ENCODE results near the gene TAT.
"Not testable (repeated sequence)": the region's sequence is repeated elsewhere in the genome, so short reads cannot be mapped to it uniquely, and the experiment has no call there.

The TAT gene

GRCh38 chr16:71584543-71585317 is 7.8 kb upstream of the TAT start:
- peaks cover 68% of the 10 kb centered on the region for H3K27me3 ChIP-seq (ENCODE audit: insufficient read depth, low read length)
- no peak overlapping the region for H2AFZ ChIP-seq (ENCODE audit: low read length, unreplicated experiment)
- H3K4me1 ChIP-seq (ENCODE audit: control insufficient read depth, insufficient read depth, low read length, unreplicated experiment), result no peaks in the 10 kb centered on the region
- H3K79me2 ChIP-seq (ENCODE audit: control insufficient read depth, insufficient read depth, low read length, unreplicated experiment), result no peaks in the 10 kb centered on the region
- no peak overlapping the region for H3K27ac ChIP-seq (ENCODE audit: low read depth, low read length)
- no peak overlapping the region for H3K4me3 ChIP-seq (ENCODE audit: low read depth, low read length)
- H3K36me3 ChIP-seq (ENCODE audit: insufficient read depth, low read length), result no peaks in the 10 kb centered on the region

- H3K4me3 ChIP-seq (ENCODE audit: low read depth, low read length); H3K4me1 ChIP-seq (ENCODE audit: control insufficient read depth, insufficient read depth, low read length, unreplicated experiment); H2AFZ ChIP-seq (ENCODE audit: low read length, unreplicated experiment); H3K36me3 ChIP-seq (ENCODE audit: insufficient read depth, low read length); H3K79me2 ChIP-seq (ENCODE audit: control insufficient read depth, insufficient read depth, low read length, unreplicated experiment); H3K27ac ChIP-seq (ENCODE audit: low read depth, low read length): not testable (repeated sequence)
- H3K27me3 ChIP-seq (ENCODE audit: insufficient read depth, low read length), result peaks cover 70% of the 10 kb centered on the region
Observed at GRCh38 chr16:71582553-71582848, 5.6 kb upstream of the TAT start.

GRCh38 chr16:71574702-71575101 is 2.2 kb downstream of the TAT start:
- H3K4me3 ChIP-seq (ENCODE audit: low read depth, low read length), result no peak overlapping the region
- H2AFZ ChIP-seq (ENCODE audit: low read length, unreplicated experiment), result no peak overlapping the region
- no peaks in the 10 kb centered on the region for H3K79me2 ChIP-seq (ENCODE audit: control insufficient read depth, insufficient read depth, low read length, unreplicated experiment)
- H3K27ac ChIP-seq (ENCODE audit: low read depth, low read length), result no peak overlapping the region
- peaks cover 78% of the 10 kb centered on the region for H3K27me3 ChIP-seq (ENCODE audit: insufficient read depth, low read length)
- no peaks in the 10 kb centered on the region for H3K4me1 ChIP-seq (ENCODE audit: control insufficient read depth, insufficient read depth, low read length, unreplicated experiment)
- H3K36me3 ChIP-seq (ENCODE audit: insufficient read depth, low read length), result no peaks in the 10 kb centered on the region

- Histone ChIP-seq H3K36me3 (ENCODE audit: insufficient read depth, low read length) (no peaks in the 10 kb centered on the region), H2AFZ (ENCODE audit: low read length, unreplicated experiment) (no peak overlapping the region), H3K4me1 (ENCODE audit: control insufficient read depth, insufficient read depth, low read length, unreplicated experiment) (no peaks in the 10 kb centered on the region), H3K27ac (ENCODE audit: low read depth, low read length) (no peak overlapping the region), H3K27me3 (ENCODE audit: insufficient read depth, low read length) (peaks cover 76% of the 10 kb centered on the region), H3K79me2 (ENCODE audit: control insufficient read depth, insufficient read depth, low read length, unreplicated experiment) (no peaks in the 10 kb centered on the region), H3K4me3 (ENCODE audit: low read depth, low read length) (no peak overlapping the region)
Observed at GRCh38 chr16:71573387-71574094, 3.4 kb downstream of the TAT start.

- H3K27me3 ChIP-seq (ENCODE audit: insufficient read depth, low read length), result peaks cover 66% of the 10 kb centered on the region
- no peaks in the 10 kb centered on the region for H3K4me1 ChIP-seq (ENCODE audit: control insufficient read depth, insufficient read depth, low read length, unreplicated experiment)
- no peak overlapping the region for H3K4me3 ChIP-seq (ENCODE audit: low read depth, low read length)
- no peak overlapping the region for H2AFZ ChIP-seq (ENCODE audit: low read length, unreplicated experiment)
- H3K36me3 ChIP-seq (ENCODE audit: insufficient read depth, low read length), result no peaks in the 10 kb centered on the region
- no peak overlapping the region for H3K27ac ChIP-seq (ENCODE audit: low read depth, low read length)
- H3K79me2 ChIP-seq (ENCODE audit: control insufficient read depth, insufficient read depth, low read length, unreplicated experiment), result no peaks in the 10 kb centered on the region
Observed at GRCh38 chr16:71572497-71573116, 4.3 kb downstream of the TAT start.

GRCh38 chr16:71570144-71570543 is 6.7 kb downstream of the TAT start:
- no peaks in the 10 kb centered on the region for H3K79me2 ChIP-seq (ENCODE audit: control insufficient read depth, insufficient read depth, low read length, unreplicated experiment)
- no peaks in the 10 kb centered on the region for H3K4me1 ChIP-seq (ENCODE audit: control insufficient read depth, insufficient read depth, low read length, unreplicated experiment)
- peaks cover 42% of the 10 kb centered on the region for H3K27me3 ChIP-seq (ENCODE audit: insufficient read depth, low read length)
- H3K27ac ChIP-seq (ENCODE audit: low read depth, low read length), result no peak overlapping the region
- H3K36me3 ChIP-seq (ENCODE audit: insufficient read depth, low read length), result no peaks in the 10 kb centered on the region
- H3K4me3 ChIP-seq (ENCODE audit: low read depth, low read length), result no peak overlapping the region
- no peak overlapping the region for H2AFZ ChIP-seq (ENCODE audit: low read length, unreplicated experiment)

GRCh38 chr16:71569621-71570020 is 7.3 kb downstream of the TAT start:
- no peaks in the 10 kb centered on the region for H3K36me3 ChIP-seq (ENCODE audit: insufficient read depth, low read length)
- H3K4me1 ChIP-seq (ENCODE audit: control insufficient read depth, insufficient read depth, low read length, unreplicated experiment), result peaks cover under 1% of the 10 kb centered on the region
- H3K27ac ChIP-seq (ENCODE audit: low read depth, low read length), result no peak overlapping the region
- H3K27me3 ChIP-seq (ENCODE audit: insufficient read depth, low read length), result peaks cover 36% of the 10 kb centered on the region
- H2AFZ ChIP-seq (ENCODE audit: low read length, unreplicated experiment), result no peak overlapping the region
- H3K79me2 ChIP-seq (ENCODE audit: control insufficient read depth, insufficient read depth, low read length, unreplicated experiment), result no peaks in the 10 kb centered on the region
- H3K4me3 ChIP-seq (ENCODE audit: low read depth, low read length), result no peak overlapping the region

- H3K27ac ChIP-seq (ENCODE audit: low read depth, low read length), result no peak overlapping the region
- H3K36me3 ChIP-seq (ENCODE audit: insufficient read depth, low read length), result no peaks in the 10 kb centered on the region
- H3K4me1 ChIP-seq (ENCODE audit: control insufficient read depth, insufficient read depth, low read length, unreplicated experiment), result peaks cover 6% of the 10 kb centered on the region
Observed at GRCh38 chr16:71568551-71568950, 8.3 kb downstream of the TAT start.

GRCh38 chr16:71567931-71568330 is 9.0 kb downstream of the TAT start:
- H3K79me2 ChIP-seq (ENCODE audit: control insufficient read depth, insufficient read depth, low read length, unreplicated experiment), result no peaks in the 10 kb centered on the region
- no peak overlapping the region for H3K4me3 ChIP-seq (ENCODE audit: low read depth, low read length)
- no peak overlapping the region for H3K27ac ChIP-seq (ENCODE audit: low read depth, low read length)
- peaks cover 6% of the 10 kb centered on the region for H3K4me1 ChIP-seq (ENCODE audit: control insufficient read depth, insufficient read depth, low read length, unreplicated experiment)
- no peak overlapping the region for H2AFZ ChIP-seq (ENCODE audit: low read length, unreplicated experiment)
- H3K27me3 ChIP-seq (ENCODE audit: insufficient read depth, low read length), result peaks cover 24% of the 10 kb centered on the region
- H3K36me3 ChIP-seq (ENCODE audit: insufficient read depth, low read length), result no peaks in the 10 kb centered on the region

More at GRCh38 chr16:71568551-71568950, 8.3 kb downstream of the TAT start:
- no peak overlapping the region for H3K4me3 ChIP-seq (ENCODE audit: low read depth, low read length)
- no peaks in the 10 kb centered on the region for H3K79me2 ChIP-seq (ENCODE audit: control insufficient read depth, insufficient read depth, low read length, unreplicated experiment)
- H2AFZ ChIP-seq (ENCODE audit: low read length, unreplicated experiment), result no peak overlapping the region
- H3K27me3 ChIP-seq (ENCODE audit: insufficient read depth, low read length), result peaks cover 29% of the 10 kb centered on the region

GRCh38 chr16:71565812-71566700 is 10.8 kb downstream of the TAT start:
- peak overlapping the region; percentile 76 for H3K4me3 ChIP-seq (ENCODE audit: low read depth, low read length)
- H3K4me1 ChIP-seq (ENCODE audit: control insufficient read depth, insufficient read depth, low read length, unreplicated experiment), result peaks cover 6% of the 10 kb centered on the region
- H3K36me3 ChIP-seq (ENCODE audit: insufficient read depth, low read length), result no peaks in the 10 kb centered on the region
- peak overlapping the region; percentile 10 for H2AFZ ChIP-seq (ENCODE audit: low read length, unreplicated experiment)
- H3K27ac ChIP-seq (ENCODE audit: low read depth, low read length), result no peak overlapping the region
- no peaks in the 10 kb centered on the region for H3K79me2 ChIP-seq (ENCODE audit: control insufficient read depth, insufficient read depth, low read length, unreplicated experiment)
- H3K27me3 ChIP-seq (ENCODE audit: insufficient read depth, low read length), result peaks cover 6% of the 10 kb centered on the region; the same call in 1 of the 2 replicates

Data from ACC112 (cell line).